WTC11 (cell line): ENCODE data around the gene KCND2. TPM values are rescaled to one million over a fixed set of nuclear protein-coding genes. Genes with fewer than 3 reads are reported as not detected.

Source experiments
- ATAC-seq: fragments of 200-7000 bp; cut with Tn5 transposase; 2 replicates; pipeline ENCODE4 v1.10.0; 2021; ENCODE audit warnings: mild to moderate bottlenecking, moderate library complexity
- CTCF ChIA-PET: fragments of 300-600 bp; sonication (Branson Sonifier 250); formaldehyde crosslinking; loops from one replicate; lab custom pipeline; 2021; ENCODE audit warnings: antibody characterized with exemption; lab: Charles Lee
- POLR2A ChIA-PET: fragments of 350-600 bp; sonication (Branson Sonifier 250); formaldehyde crosslinking; loops from one replicate; lab custom pipeline; 2021; ENCODE audit warnings: antibody characterized with exemption; lab: Charles Lee
- DNase-seq: peaks from one replicate; pipeline ENCODE4 v3.0.0; 2021; ENCODE audit warnings: low spot score
- H3K27ac Mint-ChIP-seq: 2 replicates; pipeline ENCODE4 v1.8.0; 2021; ENCODE audit warnings: mixed read lengths
- H3K27me3 Mint-ChIP-seq: 2 replicates; pipeline ENCODE4 v1.8.0; 2021; ENCODE audit warnings: low read depth, mild to moderate bottlenecking, moderate library complexity, mixed read lengths
- H3K36me3 Mint-ChIP-seq: 2 replicates; pipeline ENCODE4 v1.8.0; 2021; ENCODE audit warnings: mixed read lengths
- H3K4me1 Mint-ChIP-seq: 2 replicates; pipeline ENCODE4 v1.8.0; 2022; ENCODE audit warnings: mixed read lengths
- H3K4me3 Mint-ChIP-seq: 2 replicates; pipeline ENCODE4 v1.8.0; 2021; ENCODE audit warnings: mild to moderate bottlenecking, moderate library complexity, mixed read lengths
- H3K9me3 Mint-ChIP-seq: 2 replicates; pipeline ENCODE4 v1.8.0; 2021; ENCODE audit warnings: mixed read lengths
- CREB1 ChIP-seq: sonication (generic); formaldehyde crosslinking; IDR thresholded peaks from 2 replicates; pipeline ENCODE4 v1.8.0; 2023; ENCODE audit warnings: mild to moderate bottlenecking, missing genetic modification reagents
- ELF4 ChIP-seq: sonication (generic); formaldehyde crosslinking; IDR thresholded peaks from 2 replicates; pipeline ENCODE4 v1.8.1; 2022; ENCODE audit warnings: low read depth, mild to moderate bottlenecking, moderate library complexity, missing genetic modification reagents
- FOXK1 ChIP-seq: sonication (generic); formaldehyde crosslinking; IDR thresholded peaks from 2 replicates; pipeline ENCODE4 v1.8.0; 2022; ENCODE audit warnings: mild to moderate bottlenecking, moderate library complexity, missing genetic modification reagents
- KAT7 ChIP-seq: sonication (generic); formaldehyde crosslinking; IDR thresholded peaks from 2 replicates; pipeline ENCODE4 v1.8.1; 2023; ENCODE audit warnings: missing genetic modification reagents, mild to moderate bottlenecking, borderline replicate concordance
- NFE2L1 ChIP-seq: sonication (generic); formaldehyde crosslinking; IDR thresholded peaks from 2 replicates; pipeline ENCODE4 v1.8.1; 2023; ENCODE audit warnings: missing genetic modification reagents
- NFYB ChIP-seq: sonication (generic); formaldehyde crosslinking; conservative IDR thresholded peaks from 2 replicates; pipeline ENCODE4 v1.8.0; 2022; ENCODE audit warnings: low read depth, missing genetic modification reagents
- NR1H2 ChIP-seq: sonication (generic); formaldehyde crosslinking; IDR thresholded peaks from 2 replicates; pipeline ENCODE4 v1.9.0; 2021; ENCODE audit warnings: mild to moderate bottlenecking, moderate library complexity, missing genetic modification reagents
- PRRX2 ChIP-seq: fragments of 250-450 bp; sonication (Bioruptor Pico); IDR thresholded peaks from 2 replicates; pipeline ENCODE4 v1.8.0; 2021; ENCODE audit warnings: mild to moderate bottlenecking
- RELA ChIP-seq: sonication (generic); formaldehyde crosslinking; IDR thresholded peaks from 2 replicates; pipeline ENCODE4 v1.8.1; 2022; ENCODE audit warnings: missing genetic modification reagents, mild to moderate bottlenecking, borderline replicate concordance
- SMAD3 ChIP-seq: sonication (generic); formaldehyde crosslinking; IDR thresholded peaks from 2 replicates; pipeline ENCODE4 v1.8.0; 2022; ENCODE audit warnings: missing genetic modification reagents, mild to moderate bottlenecking, borderline replicate concordance
- SP1 ChIP-seq: sonication (generic); formaldehyde crosslinking; conservative IDR thresholded peaks from 2 replicates; pipeline ENCODE4 v1.8.1; 2022; ENCODE audit warnings: missing genetic modification reagents
- TCF7 ChIP-seq: sonication (generic); formaldehyde crosslinking; IDR thresholded peaks from 2 replicates; pipeline ENCODE4 v1.8.0; 2022; ENCODE audit warnings: mild to moderate bottlenecking, low read depth, missing genetic modification reagents, moderate library complexity
- TP53 ChIP-seq: sonication (generic); formaldehyde crosslinking; IDR thresholded peaks from 2 replicates; pipeline ENCODE4 v1.8.1; 2023; ENCODE audit warnings: mild to moderate bottlenecking, missing genetic modification reagents
- ZNF121 ChIP-seq: sonication (generic); formaldehyde crosslinking; IDR thresholded peaks from 2 replicates; pipeline ENCODE4 v1.8.0; 2023; ENCODE audit warnings: missing genetic modification reagents
- total RNA-seq: library from RNA; stranded (reverse); gene quantifications from 3 replicates; pipeline ENCODE4 v1.2.3, GENCODE V29; 2021
- TF ChIP-seq, protein P1 (sequence below): sonication (generic); formaldehyde crosslinking; IDR thresholded peaks from 2 replicates; pipeline ENCODE4 v1.8.0; 2022; ENCODE audit warnings: mild to moderate bottlenecking, missing genetic modification reagents
- TF ChIP-seq, protein P2 (sequence below): fragments of 200-600 bp; IDR thresholded peaks from 2 replicates; pipeline ENCODE4 v1.8.0; 2022; ENCODE audit warnings: antibody characterized with exemption
- TF ChIP-seq, protein P3 (sequence below): sonication (generic); formaldehyde crosslinking; IDR thresholded peaks from 2 replicates; pipeline ENCODE4 v1.8.0; 2023; ENCODE audit warnings: missing genetic modification reagents, mild to moderate bottlenecking, borderline replicate concordance

The KCND2 gene
- total RNA-seq, 1 experiment from 2014 or later = 4.6 TPM

DNA sequence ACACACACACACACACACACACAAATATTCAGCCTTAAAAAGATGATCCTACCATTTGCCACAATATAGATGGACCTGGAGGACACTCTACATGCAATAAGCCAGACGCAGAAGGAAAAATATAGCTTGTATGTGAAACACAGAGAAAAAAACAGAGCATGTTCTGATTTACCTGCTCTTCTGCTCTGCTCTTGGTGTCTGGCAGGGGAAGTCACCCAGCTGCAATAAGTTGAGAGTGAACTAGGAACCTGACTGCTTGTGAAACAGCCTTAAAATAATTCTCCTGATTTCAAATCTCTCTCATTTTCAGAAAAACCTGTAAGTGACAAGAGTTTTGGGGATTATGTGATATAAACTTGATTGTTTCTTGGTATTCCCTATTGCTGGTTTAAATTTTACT, 31.0 kb upstream of the KCND2 start:
- Mint-ChIP-seq H3K4me1 (no peaks in the 10 kb centered on the region; the same call in 1 of the 2 replicates), H3K27ac (no peak overlapping the region)
- POLR2A ChIA-PET = no interaction called here

DNA sequence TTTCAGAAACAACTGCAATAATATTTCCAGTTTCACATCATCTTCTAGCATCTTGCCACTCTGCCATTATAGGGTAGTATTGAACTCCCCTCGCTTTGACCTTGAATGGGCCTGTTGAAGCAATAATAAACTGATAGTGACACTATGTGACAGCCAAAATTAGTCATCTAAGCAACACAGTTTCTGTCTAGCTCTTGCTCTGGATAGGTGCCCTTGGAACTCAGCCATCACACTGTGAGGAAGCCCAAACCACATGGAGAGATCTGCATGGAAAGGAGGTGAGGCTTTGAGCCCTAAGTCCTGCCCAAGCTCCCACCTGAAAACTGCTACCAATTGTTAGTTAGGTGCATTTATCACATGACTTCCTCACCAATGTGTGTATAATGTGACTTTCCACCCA, 18.1 kb upstream of the KCND2 start:
- TF ChIP-seq FOXK1 (CRISPR knock-in tag) (no peak), NFYB (CRISPR knock-in tag) (no peak), TP53 (no peak), SMAD3 (CRISPR knock-in tag) (no peak), PRRX2 (no peak), SP1 (CRISPR knock-in tag) (no peak), KAT7 (CRISPR knock-in tag) (no peak), TCF7 (CRISPR knock-in tag) (no peak), CREB1 (CRISPR knock-in tag) (no peak), NFE2L1 (CRISPR knock-in tag) (no peak), NR1H2 (CRISPR knock-in tag) (no peak), RELA (CRISPR knock-in tag) (no peak), ZNF121 (CRISPR knock-in tag) (no peak)
- TF ChIP-seq, protein P1, sequence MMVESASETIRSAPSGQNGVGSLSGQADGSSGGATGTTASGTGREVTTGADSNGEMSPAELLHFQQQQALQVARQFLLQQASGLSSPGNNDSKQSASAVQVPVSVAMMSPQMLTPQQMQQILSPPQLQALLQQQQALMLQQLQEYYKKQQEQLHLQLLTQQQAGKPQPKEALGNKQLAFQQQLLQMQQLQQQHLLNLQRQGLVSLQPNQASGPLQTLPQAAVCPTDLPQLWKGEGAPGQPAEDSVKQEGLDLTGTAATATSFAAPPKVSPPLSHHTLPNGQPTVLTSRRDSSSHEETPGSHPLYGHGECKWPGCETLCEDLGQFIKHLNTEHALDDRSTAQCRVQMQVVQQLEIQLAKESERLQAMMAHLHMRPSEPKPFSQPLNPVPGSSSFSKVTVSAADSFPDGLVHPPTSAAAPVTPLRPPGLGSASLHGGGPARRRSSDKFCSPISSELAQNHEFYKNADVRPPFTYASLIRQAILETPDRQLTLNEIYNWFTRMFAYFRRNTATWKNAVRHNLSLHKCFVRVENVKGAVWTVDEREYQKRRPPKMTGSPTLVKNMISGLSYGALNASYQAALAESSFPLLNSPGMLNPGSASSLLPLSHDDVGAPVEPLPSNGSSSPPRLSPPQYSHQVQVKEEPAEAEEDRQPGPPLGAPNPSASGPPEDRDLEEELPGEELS (CRISPR knock-in tag) = no peak
- TF ChIP-seq, protein P2, sequence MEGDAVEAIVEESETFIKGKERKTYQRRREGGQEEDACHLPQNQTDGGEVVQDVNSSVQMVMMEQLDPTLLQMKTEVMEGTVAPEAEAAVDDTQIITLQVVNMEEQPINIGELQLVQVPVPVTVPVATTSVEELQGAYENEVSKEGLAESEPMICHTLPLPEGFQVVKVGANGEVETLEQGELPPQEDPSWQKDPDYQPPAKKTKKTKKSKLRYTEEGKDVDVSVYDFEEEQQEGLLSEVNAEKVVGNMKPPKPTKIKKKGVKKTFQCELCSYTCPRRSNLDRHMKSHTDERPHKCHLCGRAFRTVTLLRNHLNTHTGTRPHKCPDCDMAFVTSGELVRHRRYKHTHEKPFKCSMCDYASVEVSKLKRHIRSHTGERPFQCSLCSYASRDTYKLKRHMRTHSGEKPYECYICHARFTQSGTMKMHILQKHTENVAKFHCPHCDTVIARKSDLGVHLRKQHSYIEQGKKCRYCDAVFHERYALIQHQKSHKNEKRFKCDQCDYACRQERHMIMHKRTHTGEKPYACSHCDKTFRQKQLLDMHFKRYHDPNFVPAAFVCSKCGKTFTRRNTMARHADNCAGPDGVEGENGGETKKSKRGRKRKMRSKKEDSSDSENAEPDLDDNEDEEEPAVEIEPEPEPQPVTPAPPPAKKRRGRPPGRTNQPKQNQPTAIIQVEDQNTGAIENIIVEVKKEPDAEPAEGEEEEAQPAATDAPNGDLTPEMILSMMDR = no peak
- TF ChIP-seq, protein P3, sequence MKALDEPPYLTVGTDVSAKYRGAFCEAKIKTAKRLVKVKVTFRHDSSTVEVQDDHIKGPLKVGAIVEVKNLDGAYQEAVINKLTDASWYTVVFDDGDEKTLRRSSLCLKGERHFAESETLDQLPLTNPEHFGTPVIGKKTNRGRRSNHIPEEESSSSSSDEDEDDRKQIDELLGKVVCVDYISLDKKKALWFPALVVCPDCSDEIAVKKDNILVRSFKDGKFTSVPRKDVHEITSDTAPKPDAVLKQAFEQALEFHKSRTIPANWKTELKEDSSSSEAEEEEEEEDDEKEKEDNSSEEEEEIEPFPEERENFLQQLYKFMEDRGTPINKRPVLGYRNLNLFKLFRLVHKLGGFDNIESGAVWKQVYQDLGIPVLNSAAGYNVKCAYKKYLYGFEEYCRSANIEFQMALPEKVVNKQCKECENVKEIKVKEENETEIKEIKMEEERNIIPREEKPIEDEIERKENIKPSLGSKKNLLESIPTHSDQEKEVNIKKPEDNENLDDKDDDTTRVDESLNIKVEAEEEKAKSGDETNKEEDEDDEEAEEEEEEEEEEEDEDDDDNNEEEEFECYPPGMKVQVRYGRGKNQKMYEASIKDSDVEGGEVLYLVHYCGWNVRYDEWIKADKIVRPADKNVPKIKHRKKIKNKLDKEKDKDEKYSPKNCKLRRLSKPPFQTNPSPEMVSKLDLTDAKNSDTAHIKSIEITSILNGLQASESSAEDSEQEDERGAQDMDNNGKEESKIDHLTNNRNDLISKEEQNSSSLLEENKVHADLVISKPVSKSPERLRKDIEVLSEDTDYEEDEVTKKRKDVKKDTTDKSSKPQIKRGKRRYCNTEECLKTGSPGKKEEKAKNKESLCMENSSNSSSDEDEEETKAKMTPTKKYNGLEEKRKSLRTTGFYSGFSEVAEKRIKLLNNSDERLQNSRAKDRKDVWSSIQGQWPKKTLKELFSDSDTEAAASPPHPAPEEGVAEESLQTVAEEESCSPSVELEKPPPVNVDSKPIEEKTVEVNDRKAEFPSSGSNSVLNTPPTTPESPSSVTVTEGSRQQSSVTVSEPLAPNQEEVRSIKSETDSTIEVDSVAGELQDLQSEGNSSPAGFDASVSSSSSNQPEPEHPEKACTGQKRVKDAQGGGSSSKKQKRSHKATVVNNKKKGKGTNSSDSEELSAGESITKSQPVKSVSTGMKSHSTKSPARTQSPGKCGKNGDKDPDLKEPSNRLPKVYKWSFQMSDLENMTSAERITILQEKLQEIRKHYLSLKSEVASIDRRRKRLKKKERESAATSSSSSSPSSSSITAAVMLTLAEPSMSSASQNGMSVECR (CRISPR knock-in tag) = no peak
- DNase-seq (no peak), ATAC-seq (no peak)
- no peak overlapping the region for H3K27ac Mint-ChIP-seq
- CTCF ChIA-PET = no interaction called here
- no peaks in the 10 kb centered on the region for H3K27me3 Mint-ChIP-seq
- peaks cover 6% of the 10 kb centered on the region; the same call in 1 of the 2 replicates for H3K4me1 Mint-ChIP-seq
- peaks cover 48% of the 10 kb centered on the region for H3K9me3 Mint-ChIP-seq
- POLR2A ChIA-PET = no interaction called here
- H3K4me3 Mint-ChIP-seq = no peak overlapping the region
- H3K36me3 Mint-ChIP-seq = peaks cover 42% of the 10 kb centered on the region

More for the DNA sequence above, 31.0 kb upstream of the KCND2 start:
- DNase-seq (no peak), ATAC-seq (no peak)
- CTCF ChIA-PET = no interaction called here
- TF ChIP-seq ELF4 (CRISPR knock-in tag) = no peak
- H3K27me3 Mint-ChIP-seq = no peaks in the 10 kb centered on the region; the same call in 1 of the 2 replicates
- peaks cover 34% of the 10 kb centered on the region for H3K9me3 Mint-ChIP-seq
- no peak overlapping the region for H3K4me3 Mint-ChIP-seq
- peaks cover 18% of the 10 kb centered on the region for H3K36me3 Mint-ChIP-seq
